ENCODE data around the gene EYS.

The EYS gene

DNA sequence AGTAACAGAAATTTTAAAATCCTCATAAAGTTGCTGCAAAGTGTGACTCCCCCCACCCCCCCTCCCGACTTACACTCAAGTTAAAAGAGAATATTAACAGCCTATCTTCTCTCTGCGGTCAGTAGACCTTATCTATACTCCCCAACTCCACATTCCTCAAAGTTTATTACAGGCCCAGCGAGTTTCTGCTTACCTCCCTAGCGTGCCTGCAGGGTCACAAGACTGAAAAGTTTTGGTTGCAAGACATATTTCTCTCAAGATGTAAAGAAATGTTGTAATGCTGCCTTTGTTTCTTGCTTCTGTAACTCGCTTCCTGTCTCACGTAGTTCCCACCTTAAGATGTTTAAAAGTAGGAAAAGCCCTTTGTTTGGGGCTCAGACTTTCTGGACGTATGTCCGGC lies 1371.8 kb downstream of the EYS start:
- no peaks in the 10 kb centered on the region for H3K36me3 Mint-ChIP-seq (ENCODE audit: low read depth)
- no peaks in the 10 kb centered on the region for H3K4me1 Mint-ChIP-seq
- H3K27ac Mint-ChIP-seq: no peak overlapping the region
- H3K4me3 Mint-ChIP-seq: no peak overlapping the region
- H3K27me3 Mint-ChIP-seq (ENCODE audit: low read depth): no peaks in the 10 kb centered on the region
- TF ChIP-seq, protein P1, sequence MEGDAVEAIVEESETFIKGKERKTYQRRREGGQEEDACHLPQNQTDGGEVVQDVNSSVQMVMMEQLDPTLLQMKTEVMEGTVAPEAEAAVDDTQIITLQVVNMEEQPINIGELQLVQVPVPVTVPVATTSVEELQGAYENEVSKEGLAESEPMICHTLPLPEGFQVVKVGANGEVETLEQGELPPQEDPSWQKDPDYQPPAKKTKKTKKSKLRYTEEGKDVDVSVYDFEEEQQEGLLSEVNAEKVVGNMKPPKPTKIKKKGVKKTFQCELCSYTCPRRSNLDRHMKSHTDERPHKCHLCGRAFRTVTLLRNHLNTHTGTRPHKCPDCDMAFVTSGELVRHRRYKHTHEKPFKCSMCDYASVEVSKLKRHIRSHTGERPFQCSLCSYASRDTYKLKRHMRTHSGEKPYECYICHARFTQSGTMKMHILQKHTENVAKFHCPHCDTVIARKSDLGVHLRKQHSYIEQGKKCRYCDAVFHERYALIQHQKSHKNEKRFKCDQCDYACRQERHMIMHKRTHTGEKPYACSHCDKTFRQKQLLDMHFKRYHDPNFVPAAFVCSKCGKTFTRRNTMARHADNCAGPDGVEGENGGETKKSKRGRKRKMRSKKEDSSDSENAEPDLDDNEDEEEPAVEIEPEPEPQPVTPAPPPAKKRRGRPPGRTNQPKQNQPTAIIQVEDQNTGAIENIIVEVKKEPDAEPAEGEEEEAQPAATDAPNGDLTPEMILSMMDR (IDR thresholded peaks at IDR 0.05; ENCODE audit: unreplicated experiment in 3 of 3): no peak
- peaks cover 27% of the 10 kb centered on the region for H3K9me3 Mint-ChIP-seq

DNA sequence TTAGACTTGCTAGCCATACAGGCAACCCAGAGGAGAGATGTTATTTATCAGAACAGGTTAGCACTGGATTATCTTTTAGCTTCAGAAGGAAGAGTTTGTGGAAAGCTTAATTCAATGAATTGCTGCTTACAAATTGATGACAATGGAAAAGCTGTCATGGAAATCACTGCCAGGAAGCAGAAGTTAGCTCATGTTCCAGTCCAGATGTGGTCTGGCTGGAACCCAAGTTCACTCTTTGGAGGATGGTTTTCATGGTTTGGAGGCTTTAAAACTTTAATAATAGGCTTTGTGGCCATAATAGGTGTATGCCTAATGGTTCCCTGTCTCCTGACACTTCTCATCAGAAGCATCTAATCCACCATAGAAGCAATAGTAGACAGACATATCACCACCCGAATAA lies 1372.4 kb downstream of the EYS start:
- no peaks in the 10 kb centered on the region for H3K36me3 Mint-ChIP-seq (ENCODE audit: low read depth)
- TF ChIP-seq, protein P1 (IDR thresholded peaks at IDR 0.05; ENCODE audit: unreplicated experiment in 3 of 3): no peak
- H3K27ac Mint-ChIP-seq: no peak overlapping the region
- H3K9me3 Mint-ChIP-seq: peaks cover 24% of the 10 kb centered on the region
- no peaks in the 10 kb centered on the region for H3K4me1 Mint-ChIP-seq
- no peaks in the 10 kb centered on the region for H3K27me3 Mint-ChIP-seq (ENCODE audit: low read depth)
- H3K4me3 Mint-ChIP-seq: no peak overlapping the region

DNA sequence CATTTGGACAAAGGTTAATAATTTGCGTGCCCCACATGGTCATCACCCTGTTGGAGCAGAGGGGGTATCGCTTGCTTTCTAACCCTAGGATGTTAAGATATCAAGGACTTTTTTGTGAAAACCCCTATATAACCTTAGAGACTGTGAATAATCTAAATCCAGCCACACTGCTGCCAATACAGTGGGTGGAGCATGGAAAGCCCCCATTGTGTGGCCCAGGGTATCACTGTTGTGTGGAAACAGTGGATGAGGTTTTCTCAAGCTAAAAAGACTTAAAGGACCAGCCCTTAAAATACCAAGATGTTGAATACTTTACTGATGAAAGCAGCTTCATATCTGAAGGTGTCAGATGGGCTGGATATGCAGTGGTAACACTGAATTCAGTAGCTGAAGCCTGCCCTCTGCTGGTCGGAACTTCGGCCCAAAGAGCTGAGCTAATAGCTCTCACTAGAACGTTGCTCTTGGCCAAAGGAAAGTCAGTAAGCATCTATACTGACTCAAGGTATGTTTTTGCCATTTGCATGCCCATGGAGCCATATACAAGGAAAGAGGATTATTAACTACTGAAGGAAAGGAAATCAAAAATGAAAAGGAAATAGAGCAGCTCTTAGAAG lies 1376.2 kb downstream of the EYS start:
- Mint-ChIP-seq H3K27ac (no peak overlapping the region), H3K4me3 (no peak overlapping the region), H3K36me3 (ENCODE audit: low read depth) (peaks cover 4% of the 10 kb centered on the region), H3K9me3 (peaks cover 8% of the 10 kb centered on the region), H3K27me3 (ENCODE audit: low read depth) (peaks cover 5% of the 10 kb centered on the region), H3K4me1 (no peaks in the 10 kb centered on the region)
- TF ChIP-seq, protein P1 (IDR thresholded peaks at IDR 0.05; ENCODE audit: unreplicated experiment in 3 of 3): peak; percentile 66 to 70 (median 67)

DNA sequence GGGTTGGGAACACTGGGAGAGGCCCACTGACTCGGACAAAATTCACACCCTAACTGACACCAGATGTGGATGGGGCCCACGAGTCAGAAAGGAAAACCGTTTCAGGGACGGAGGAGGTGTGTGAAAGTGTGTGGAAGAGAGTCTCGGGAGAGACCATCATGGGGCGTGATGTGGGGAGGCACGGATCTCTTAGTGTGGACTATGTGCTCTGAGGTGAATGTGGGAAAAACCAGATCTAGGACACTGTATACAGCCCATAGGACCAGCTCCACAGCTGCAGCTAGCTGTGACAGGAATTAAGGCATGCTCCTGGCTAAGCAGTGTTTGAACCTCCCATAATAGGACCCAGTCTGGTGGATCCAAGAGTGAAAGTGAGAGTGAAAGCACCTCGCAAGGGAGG lies 1380.1 kb downstream of the EYS start:
- H3K27ac Mint-ChIP-seq: no peak overlapping the region
- H3K9me3 Mint-ChIP-seq: peaks cover 16% of the 10 kb centered on the region
- TF ChIP-seq, protein P1 (IDR thresholded peaks at IDR 0.05; ENCODE audit: unreplicated experiment in 3 of 3): no peak
- H3K4me1 Mint-ChIP-seq: no peaks in the 10 kb centered on the region
- peaks cover 4% of the 10 kb centered on the region for H3K36me3 Mint-ChIP-seq (ENCODE audit: low read depth)
- H3K4me3 Mint-ChIP-seq: no peak overlapping the region
- H3K27me3 Mint-ChIP-seq (ENCODE audit: low read depth): peaks cover 5% of the 10 kb centered on the region

DNA sequence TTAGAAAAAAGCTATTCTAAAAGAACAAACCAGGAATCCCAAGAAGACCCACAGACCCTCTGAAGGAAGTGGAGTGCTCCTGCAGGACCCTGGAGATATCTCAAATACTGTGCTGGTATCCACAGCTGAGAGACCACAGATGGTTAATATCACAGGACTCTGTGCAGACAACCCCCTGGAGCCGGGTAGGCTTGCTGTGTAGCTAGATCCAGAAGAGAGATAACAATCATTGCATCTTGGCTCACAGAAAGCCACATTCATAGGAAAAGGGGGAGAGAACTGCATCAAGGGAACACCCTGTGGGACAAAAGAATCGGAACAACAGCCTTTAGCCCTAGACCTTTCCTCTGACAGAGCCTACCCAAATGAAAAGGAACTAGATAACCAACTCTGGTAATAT lies 1381.9 kb downstream of the EYS start:
- H3K27me3 Mint-ChIP-seq (ENCODE audit: low read depth): peaks cover 5% of the 10 kb centered on the region
- peaks cover 4% of the 10 kb centered on the region for H3K36me3 Mint-ChIP-seq (ENCODE audit: low read depth)
- peaks cover 19% of the 10 kb centered on the region for H3K9me3 Mint-ChIP-seq
- no peaks in the 10 kb centered on the region for H3K4me1 Mint-ChIP-seq
- no peak overlapping the region for H3K4me3 Mint-ChIP-seq
- TF ChIP-seq, protein P1 (IDR thresholded peaks at IDR 0.05; ENCODE audit: unreplicated experiment in 3 of 3): no peak
- H3K27ac Mint-ChIP-seq: peak overlapping the region in 1 of 3 experiments; percentile 54

DNA sequence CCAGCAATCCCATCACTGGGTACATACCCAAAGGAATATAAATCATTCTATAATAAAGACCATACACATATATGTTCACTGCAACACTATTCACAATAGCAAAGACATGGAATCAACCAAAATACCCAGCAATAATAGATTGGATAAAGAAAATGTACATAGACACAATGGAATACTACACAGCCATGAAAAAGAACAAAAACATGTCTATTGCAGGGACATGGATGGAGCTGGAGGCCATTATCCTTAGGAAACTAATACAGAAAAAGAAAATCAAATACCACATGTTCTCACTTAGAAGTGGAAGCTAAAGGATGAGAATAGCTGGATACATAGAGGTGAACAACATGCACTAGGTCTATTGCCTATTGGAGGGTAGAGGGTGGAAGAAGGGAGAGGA lies 1396.8 kb downstream of the EYS start:
- H3K9me3 Mint-ChIP-seq: peaks cover 25% of the 10 kb centered on the region
- no peaks in the 10 kb centered on the region for H3K4me1 Mint-ChIP-seq
- TF ChIP-seq, protein P1 (IDR thresholded peaks at IDR 0.05; ENCODE audit: unreplicated experiment in 3 of 3): no peak
- H3K4me3 Mint-ChIP-seq: no peak overlapping the region
- H3K27me3 Mint-ChIP-seq (ENCODE audit: low read depth): peaks cover 4% of the 10 kb centered on the region
- H3K27ac Mint-ChIP-seq: no peak overlapping the region
- no peaks in the 10 kb centered on the region for H3K36me3 Mint-ChIP-seq (ENCODE audit: low read depth)

Measured in nephron (organoid).